Upper lobe of right lung (tissue), 1 donor: ENCODE measurements around the gene MC5R. TPM values are rescaled to one million over a fixed set of nuclear protein-coding genes. Genes with fewer than 3 reads are reported as not detected.
"Not testable (repeated sequence)": the region's sequence is repeated elsewhere in the genome, so short reads cannot be mapped to it uniquely, and the experiment has no call there.

ENCODE experiments used
- ATAC-seq: fragments of 200-7000 bp; cut with Tn5 transposase; one replicate; pipeline ENCODE4 v1.9.1; 2020; ENCODE audit warnings: mild to moderate bottlenecking, moderate library complexity
- DNase-seq: peaks from one replicate; pipeline ENCODE4 v3.0.0-alpha.2; 2020
- H3K27ac ChIP-seq: fragments of 200-600 bp; one replicate; pipeline ENCODE4 v1.8.0; 2022
- H3K27me3 ChIP-seq: fragments of 200-600 bp; one replicate; pipeline ENCODE4 v1.8.0; 2022; ENCODE audit warnings: mild to moderate bottlenecking
- H3K36me3 ChIP-seq: fragments of 200-600 bp; one replicate; pipeline ENCODE4 v1.8.0; 2022
- H3K4me1 ChIP-seq: fragments of 200-600 bp; one replicate; pipeline ENCODE4 v1.8.0; 2022
- H3K4me3 ChIP-seq: fragments of 200-600 bp; one replicate; pipeline ENCODE4 v1.8.0; 2022; ENCODE audit warnings: mild to moderate bottlenecking
- H3K9me3 ChIP-seq: fragments of 200-600 bp; one replicate; pipeline ENCODE4 v1.8.0; 2022
- intact Hi-C: fragments of 100-400 bp; cut with DNase I; formaldehyde crosslinking; loops from one replicate; pipeline ENCODE4 v1.11.0; 2022
- total RNA-seq: library from RNA; stranded (reverse); fragmentation: NEBNext Ultra II Directional; extraction: Animal tissue kit (Norgen Biotek cat#: 25700); gene quantifications from one replicate; pipeline ENCODE4 v1.2.1, GENCODE V29; 2021
- TF ChIP-seq, protein P1 (sequence below): fragments of 200-600 bp; IDR thresholded peaks from one replicate; pipeline ENCODE4 v1.8.0; 2022; ENCODE audit warnings: antibody characterized with exemption
- donor health status: DM: no; HTN: yes; CAD: no; lungs with severe emphysema.

Gene MC5R
- total RNA-seq, 1 donor from 2014 or later = not detected

DNA sequence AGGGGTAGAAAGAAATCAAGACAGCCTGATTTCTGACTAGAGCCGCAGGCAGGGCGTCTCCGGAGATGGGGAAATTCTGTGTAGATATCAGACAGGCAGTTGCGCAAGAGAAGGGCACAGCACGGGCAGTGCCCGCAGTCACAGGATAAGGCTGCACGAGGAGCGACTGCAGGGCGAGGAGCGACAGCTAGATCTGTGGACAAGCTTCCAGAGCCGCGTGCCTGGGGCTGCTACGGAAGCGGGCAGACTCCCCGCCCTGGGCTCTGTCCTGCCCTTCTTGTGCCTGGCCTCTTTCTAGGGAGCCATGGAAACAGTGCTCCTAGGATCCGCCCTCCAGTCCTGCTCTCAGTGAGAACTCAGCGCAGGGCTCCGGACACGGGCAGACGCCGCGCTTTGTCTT is 12.6 kb downstream of the MC5R start:
- intact Hi-C loops = no loop called here
- H3K27ac ChIP-seq = no peak overlapping the region
- ATAC-seq = no peak
- no peaks in the 10 kb centered on the region for H3K27me3 ChIP-seq
- no peak for DNase-seq
- no peak overlapping the region for H3K4me3 ChIP-seq
- H3K4me1 ChIP-seq = no peaks in the 10 kb centered on the region
- no peaks in the 10 kb centered on the region for H3K9me3 ChIP-seq
- H3K36me3 ChIP-seq = no peaks in the 10 kb centered on the region
- TF ChIP-seq, protein P1, sequence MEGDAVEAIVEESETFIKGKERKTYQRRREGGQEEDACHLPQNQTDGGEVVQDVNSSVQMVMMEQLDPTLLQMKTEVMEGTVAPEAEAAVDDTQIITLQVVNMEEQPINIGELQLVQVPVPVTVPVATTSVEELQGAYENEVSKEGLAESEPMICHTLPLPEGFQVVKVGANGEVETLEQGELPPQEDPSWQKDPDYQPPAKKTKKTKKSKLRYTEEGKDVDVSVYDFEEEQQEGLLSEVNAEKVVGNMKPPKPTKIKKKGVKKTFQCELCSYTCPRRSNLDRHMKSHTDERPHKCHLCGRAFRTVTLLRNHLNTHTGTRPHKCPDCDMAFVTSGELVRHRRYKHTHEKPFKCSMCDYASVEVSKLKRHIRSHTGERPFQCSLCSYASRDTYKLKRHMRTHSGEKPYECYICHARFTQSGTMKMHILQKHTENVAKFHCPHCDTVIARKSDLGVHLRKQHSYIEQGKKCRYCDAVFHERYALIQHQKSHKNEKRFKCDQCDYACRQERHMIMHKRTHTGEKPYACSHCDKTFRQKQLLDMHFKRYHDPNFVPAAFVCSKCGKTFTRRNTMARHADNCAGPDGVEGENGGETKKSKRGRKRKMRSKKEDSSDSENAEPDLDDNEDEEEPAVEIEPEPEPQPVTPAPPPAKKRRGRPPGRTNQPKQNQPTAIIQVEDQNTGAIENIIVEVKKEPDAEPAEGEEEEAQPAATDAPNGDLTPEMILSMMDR = no peak

DNA sequence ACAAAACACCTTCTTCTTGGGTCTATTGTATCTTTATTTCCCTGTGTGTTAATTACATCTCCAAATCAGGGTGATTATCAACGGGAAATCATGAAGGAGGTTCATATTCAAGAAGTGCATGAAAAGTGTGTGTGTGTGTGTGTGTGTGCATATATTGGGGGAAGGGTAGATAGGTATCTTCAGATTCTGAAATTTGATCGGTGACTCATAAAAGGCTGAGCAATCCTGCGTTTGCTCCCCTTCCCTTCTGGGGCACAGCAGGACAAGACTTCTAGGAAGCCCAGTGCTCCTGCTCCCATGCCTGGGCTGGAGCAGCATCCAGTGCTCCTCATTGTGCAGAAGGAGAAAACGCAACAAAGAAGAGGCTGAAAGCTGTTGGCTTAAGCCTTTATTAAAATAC is 25.8 kb downstream of the MC5R start:
- H3K4me3 ChIP-seq = no peak overlapping the region
- intact Hi-C loops = no loop called here
- ATAC-seq (no peak), DNase-seq (no peak)
- no peaks in the 10 kb centered on the region for H3K27me3 ChIP-seq
- H3K9me3 ChIP-seq = peaks cover 8% of the 10 kb centered on the region
- no peaks in the 10 kb centered on the region for H3K4me1 ChIP-seq
- H3K36me3 ChIP-seq = no peaks in the 10 kb centered on the region
- TF ChIP-seq, protein P1 = no peak
- H3K27ac ChIP-seq = no peak overlapping the region

DNA sequence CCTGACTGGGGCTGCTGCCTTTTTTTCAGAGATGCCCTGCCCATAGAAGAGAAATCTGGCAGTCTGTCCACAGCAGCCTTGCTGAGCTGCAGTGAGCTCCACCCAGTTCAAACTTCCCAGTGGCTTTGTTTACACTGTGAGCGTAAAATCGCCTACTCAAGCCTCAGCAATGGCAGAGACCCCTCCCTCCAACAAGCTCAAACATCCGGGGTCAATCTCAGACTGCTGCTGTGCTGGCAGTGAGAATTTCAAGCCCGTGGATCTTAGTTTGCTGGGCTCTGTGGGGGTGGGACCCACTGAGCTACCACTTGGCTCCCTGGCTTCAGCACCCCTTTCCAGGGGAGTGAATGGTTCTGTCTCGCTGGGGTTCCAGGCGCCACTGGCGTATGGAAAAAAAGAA is 38.9 kb downstream of the MC5R start:
- H3K4me1 ChIP-seq, H3K27ac ChIP-seq, H3K9me3 ChIP-seq, DNase-seq, H3K36me3 ChIP-seq, ATAC-seq, intact Hi-C loops, H3K4me3 ChIP-seq, H3K27me3 ChIP-seq: not testable (repeated sequence)

DNA sequence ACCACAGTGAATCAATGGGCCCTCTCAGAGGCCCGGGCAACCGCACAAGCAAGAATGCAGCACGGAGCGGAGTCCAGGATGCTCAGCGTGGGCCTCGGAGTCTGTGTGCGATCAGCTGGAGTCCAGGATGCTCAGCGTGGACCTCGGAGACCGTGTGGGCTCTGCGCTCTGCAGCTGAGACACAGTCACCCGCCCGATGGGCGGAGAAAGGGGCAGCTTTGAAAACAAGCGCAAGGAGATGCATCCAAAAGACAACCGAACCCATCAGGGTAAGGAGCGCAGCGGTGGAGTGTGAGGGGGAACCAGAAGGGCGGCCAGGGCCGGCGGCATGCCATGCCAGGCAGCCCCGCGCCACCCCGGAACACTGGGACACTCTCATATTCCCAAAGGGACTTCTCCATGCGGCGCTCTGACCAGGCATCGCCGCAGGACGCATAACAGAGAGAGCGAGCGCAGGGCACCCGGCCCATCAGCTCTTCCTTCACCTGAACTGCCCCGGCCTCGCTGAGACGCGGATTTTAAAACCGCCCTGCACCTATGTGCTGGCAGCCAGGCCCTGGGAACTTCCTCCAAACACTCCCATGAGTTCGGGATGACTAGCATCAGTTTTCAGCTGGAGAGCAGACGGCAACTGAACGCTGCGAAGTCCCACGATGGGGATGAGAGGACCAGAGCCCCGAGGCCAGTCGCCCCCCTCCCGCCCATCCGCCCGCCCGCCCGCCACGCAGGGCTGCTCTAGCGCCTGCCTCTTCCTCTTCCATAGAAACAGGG is 44.7 kb downstream of the MC5R start:
- Histone ChIP-seq H3K27me3 (peaks cover 21% of the 10 kb centered on the region), H3K4me1 (no peaks in the 10 kb centered on the region), H3K36me3 (no peaks in the 10 kb centered on the region), H3K4me3 (no peak overlapping the region), H3K9me3 (no peaks in the 10 kb centered on the region), H3K27ac (no peak overlapping the region)
- no peak for ATAC-seq
- no peak for DNase-seq
- TF ChIP-seq, protein P1 = no peak
- intact Hi-C loops = no loop called here

DNA sequence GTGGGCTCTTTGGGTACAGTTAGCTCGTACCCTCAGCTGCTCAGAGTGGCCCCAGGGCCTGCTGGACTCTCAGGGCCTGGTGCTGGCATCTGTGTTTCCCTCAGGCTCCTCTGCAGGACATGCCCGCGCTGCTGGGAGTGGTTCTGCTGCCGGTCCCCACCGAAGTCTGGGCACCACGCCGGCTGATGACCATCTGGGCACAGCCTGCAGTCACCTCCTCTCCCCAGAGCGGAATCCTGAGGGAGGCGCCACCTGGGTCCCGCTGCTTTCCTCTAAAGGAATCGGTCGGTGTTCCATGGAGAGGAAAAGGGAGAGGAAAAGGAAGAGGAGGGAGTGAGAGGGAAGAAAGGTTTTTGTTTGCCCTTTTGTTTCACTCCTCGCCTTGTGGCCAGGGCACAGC is 47.8 kb downstream of the MC5R start:
- Histone ChIP-seq H3K36me3 (no peaks in the 10 kb centered on the region), H3K27ac (no peak overlapping the region), H3K27me3 (peaks cover 21% of the 10 kb centered on the region), H3K9me3 (no peaks in the 10 kb centered on the region), H3K4me3 (no peak overlapping the region), H3K4me1 (no peaks in the 10 kb centered on the region)
- intact Hi-C loops = no loop called here
- no peak for DNase-seq
- TF ChIP-seq, protein P1 = no peak
- ATAC-seq = no peak

DNA sequence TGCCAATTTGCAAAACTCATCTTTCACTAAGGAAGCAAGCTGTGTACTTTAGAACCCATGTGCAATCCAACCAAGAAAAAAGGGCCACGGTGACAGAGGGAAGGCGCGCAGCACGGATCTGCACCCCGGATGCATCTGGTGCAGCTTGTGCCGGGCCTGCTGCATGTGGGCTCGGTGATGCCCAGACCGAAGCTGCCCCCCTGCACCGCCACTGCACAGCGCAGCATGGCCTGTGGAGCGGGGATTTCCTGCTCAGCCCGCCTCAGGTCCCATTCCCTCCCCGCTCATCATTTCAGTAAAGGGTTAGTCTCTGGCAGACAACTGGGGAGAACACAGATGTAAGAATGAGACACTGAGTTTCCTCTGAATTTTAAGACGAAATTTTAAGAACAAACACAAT is 48.4 kb downstream of the MC5R start:
- no peak for ATAC-seq
- no peaks in the 10 kb centered on the region for H3K36me3 ChIP-seq

More for the DNA sequence above, 48.4 kb downstream of the MC5R start:
- intact Hi-C loops = no loop called here
- TF ChIP-seq, protein P1 = no peak
- Histone ChIP-seq H3K27me3 (peaks cover 21% of the 10 kb centered on the region), H3K27ac (no peak overlapping the region), H3K9me3 (no peaks in the 10 kb centered on the region), H3K4me1 (no peaks in the 10 kb centered on the region), H3K4me3 (no peak overlapping the region)
- DNase-seq = no peak
